Measurements from ENCODE around the gene GPR160. TPM values are rescaled to one million over a fixed set of nuclear protein-coding genes. Genes with fewer than 3 reads are reported as not detected.

The GPR160 gene
- total RNA-seq, 2 donors from 2014 or later = 26.4 to 31.9 TPM

DNA sequence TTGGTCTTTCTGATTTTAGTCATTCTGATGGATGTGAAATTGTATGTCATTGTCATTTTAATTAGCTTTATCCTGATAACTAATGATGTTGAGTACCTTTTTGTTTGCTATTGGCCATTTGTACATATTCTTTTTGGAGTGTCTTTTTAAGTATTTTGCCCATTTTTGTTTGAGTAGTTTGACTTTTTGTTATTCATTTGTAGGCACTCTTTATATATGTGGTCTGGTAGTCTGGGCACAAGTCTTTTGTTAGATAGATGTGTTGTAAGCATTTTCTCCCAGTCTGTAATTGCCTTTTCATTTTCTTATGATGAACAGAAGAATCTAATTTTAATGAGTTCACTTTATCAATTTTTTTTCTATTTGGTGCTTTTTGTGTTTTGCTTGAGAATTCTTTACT is 14.6 kb downstream of the GPR160 start:
- no peaks in the 10 kb centered on the region for H3K36me3 ChIP-seq (replicated peaks in 1 of 2; ENCODE audit: insufficient read depth in 1 of 2, low read depth in 2 of 2)
- peaks cover 47% of the 10 kb centered on the region for H3K4me1 ChIP-seq
- H3K27me3 ChIP-seq = no peaks in the 10 kb centered on the region
- DNase-seq (no peak), ATAC-seq (no peak)
- H3K27ac ChIP-seq = no peak overlapping the region
- H3K9me3 ChIP-seq = no peaks in the 10 kb centered on the region
- no peak for TF ChIP-seq POLR2A (IDR thresholded peaks at IDR 0.05)
- TF ChIP-seq, protein P1, sequence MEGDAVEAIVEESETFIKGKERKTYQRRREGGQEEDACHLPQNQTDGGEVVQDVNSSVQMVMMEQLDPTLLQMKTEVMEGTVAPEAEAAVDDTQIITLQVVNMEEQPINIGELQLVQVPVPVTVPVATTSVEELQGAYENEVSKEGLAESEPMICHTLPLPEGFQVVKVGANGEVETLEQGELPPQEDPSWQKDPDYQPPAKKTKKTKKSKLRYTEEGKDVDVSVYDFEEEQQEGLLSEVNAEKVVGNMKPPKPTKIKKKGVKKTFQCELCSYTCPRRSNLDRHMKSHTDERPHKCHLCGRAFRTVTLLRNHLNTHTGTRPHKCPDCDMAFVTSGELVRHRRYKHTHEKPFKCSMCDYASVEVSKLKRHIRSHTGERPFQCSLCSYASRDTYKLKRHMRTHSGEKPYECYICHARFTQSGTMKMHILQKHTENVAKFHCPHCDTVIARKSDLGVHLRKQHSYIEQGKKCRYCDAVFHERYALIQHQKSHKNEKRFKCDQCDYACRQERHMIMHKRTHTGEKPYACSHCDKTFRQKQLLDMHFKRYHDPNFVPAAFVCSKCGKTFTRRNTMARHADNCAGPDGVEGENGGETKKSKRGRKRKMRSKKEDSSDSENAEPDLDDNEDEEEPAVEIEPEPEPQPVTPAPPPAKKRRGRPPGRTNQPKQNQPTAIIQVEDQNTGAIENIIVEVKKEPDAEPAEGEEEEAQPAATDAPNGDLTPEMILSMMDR (IDR thresholded peaks at IDR 0.05) = no peak
- H3K4me3 ChIP-seq = no peak overlapping the region
- intact Hi-C loops (cut with DNase I) = no loop called here

DNA sequence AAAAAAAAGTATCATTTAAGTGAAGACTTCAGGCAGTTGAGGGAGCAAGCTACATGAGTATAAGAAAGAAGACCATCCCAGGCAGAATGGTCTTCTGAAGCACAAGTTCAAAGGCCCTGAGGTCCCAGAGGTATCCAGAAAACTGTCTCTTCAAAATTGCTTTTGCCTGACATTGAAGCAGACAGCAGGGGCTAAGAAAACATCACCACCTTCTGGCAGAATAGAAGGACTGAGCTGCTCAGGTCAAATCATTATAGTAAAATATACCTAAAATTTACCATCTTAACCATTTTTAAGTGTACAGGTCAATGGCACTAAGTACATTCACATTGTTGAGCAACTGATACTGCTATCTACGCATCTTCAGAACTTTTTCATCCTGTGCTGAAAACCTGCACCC is 16.4 kb downstream of the GPR160 start:
- H3K27ac ChIP-seq = no peak overlapping the region
- WGBS, 2 donors = 92 to 94% methylated on average over 1 of the region's 1 CpG
- TF ChIP-seq, protein P1 (IDR thresholded peaks at IDR 0.05) = peak in 3 of 7 experiments; percentile 6 to 34 (median 33)
- TF ChIP-seq POLR2A (IDR thresholded peaks at IDR 0.05) = no peak
- no peaks in the 10 kb centered on the region for H3K27me3 ChIP-seq
- H3K9me3 ChIP-seq = no peaks in the 10 kb centered on the region
- no peaks in the 10 kb centered on the region for H3K36me3 ChIP-seq (replicated peaks in 1 of 2; ENCODE audit: insufficient read depth in 1 of 2, low read depth in 2 of 2)
- peaks cover 47% of the 10 kb centered on the region for H3K4me1 ChIP-seq
- ATAC-seq (no peak), DNase-seq (no peak)
- intact Hi-C loops (cut with DNase I) = no loop called here
- H3K4me3 ChIP-seq = no peak overlapping the region

DNA sequence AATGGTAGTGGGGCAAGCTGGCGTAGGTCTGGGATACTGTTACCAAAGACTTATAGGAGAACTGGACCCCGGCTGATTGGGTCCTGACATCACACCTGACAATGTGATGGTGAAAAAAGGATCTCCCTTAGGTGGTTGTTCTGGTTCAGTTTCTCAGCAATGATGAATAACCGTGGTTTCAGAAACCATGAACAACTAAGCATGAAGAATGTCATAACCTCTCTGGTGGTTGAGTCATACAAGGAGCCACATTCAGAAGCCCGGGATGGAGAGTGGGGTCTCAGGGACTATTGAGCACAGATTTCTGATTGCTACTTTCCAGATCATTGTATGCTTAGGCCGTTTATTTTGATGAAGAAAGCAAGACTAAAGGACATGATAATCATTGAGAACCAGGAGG is 17.4 kb downstream of the GPR160 start:
- intact Hi-C loops (cut with DNase I) = no loop called here
- ATAC-seq = no peak
- 73 to 82% methylated on average over 5 of the region's 5 CpGs for WGBS, 2 donors
- DNase-seq = no peak
- Histone ChIP-seq H3K9me3 (no peaks in the 10 kb centered on the region), H3K27me3 (no peaks in the 10 kb centered on the region), H3K4me3 (no peak overlapping the region), H3K27ac (no peak overlapping the region), H3K36me3 (replicated peaks in 1 of 2; ENCODE audit: insufficient read depth in 1 of 2, low read depth in 2 of 2) (no peaks in the 10 kb centered on the region), H3K4me1 (peaks cover 39% of the 10 kb centered on the region)
- no peak for TF ChIP-seq POLR2A (IDR thresholded peaks at IDR 0.05)
- TF ChIP-seq, protein P1 (IDR thresholded peaks at IDR 0.05) = no peak

DNA sequence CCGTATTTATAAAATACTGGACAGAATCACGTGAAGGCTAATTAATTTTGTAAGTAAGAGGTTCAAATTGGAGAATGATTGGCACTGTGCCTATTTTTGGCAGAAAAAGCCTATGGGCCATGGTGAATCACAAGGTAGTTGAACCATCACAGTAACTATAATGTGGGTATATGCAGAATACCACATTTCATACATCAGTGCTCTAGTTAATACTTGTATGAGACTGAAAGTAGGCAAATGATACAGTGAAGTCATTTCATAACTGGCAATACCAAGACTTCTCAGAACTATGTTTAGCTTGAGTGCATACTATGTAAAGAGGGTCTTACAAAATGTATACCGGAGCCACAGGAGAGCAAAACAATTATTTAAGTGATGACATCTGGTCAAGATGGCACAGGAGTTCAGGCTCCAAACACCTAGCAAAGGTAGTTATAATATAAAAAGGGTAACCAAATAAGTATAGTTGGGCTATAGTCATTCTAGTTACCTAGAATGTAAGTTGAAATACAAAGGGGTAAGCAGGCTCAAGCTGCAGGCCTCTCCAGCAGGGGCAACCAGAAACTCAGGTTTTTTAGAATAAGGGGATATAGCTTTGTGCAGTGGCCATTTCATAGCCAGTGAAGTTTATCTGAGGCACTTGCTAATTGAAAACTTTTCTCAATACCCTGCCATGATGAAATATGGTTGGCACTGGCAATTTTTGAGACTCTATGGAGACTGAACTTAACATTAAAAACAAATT is 19.1 kb downstream of the GPR160 start:
- Histone ChIP-seq H3K9me3 (no peaks in the 10 kb centered on the region), H3K4me3 (no peak overlapping the region), H3K36me3 (replicated peaks in 1 of 2; ENCODE audit: insufficient read depth in 1 of 2, low read depth in 2 of 2) (no peaks in the 10 kb centered on the region), H3K4me1 (peaks cover 26% of the 10 kb centered on the region), H3K27ac (peak overlapping the region; percentile 2 to 71 (median 48)), H3K27me3 (no peaks in the 10 kb centered on the region)
- intact Hi-C loops (cut with DNase I) = no loop called here
- ATAC-seq (peak; percentile 16), DNase-seq (no peak)
- TF ChIP-seq, protein P1 (IDR thresholded peaks at IDR 0.05) = no peak
- TF ChIP-seq POLR2A (IDR thresholded peaks at IDR 0.05) = no peak
- 74 to 78% methylated on average over 3 of the region's 3 CpGs for WGBS, 2 donors

DNA sequence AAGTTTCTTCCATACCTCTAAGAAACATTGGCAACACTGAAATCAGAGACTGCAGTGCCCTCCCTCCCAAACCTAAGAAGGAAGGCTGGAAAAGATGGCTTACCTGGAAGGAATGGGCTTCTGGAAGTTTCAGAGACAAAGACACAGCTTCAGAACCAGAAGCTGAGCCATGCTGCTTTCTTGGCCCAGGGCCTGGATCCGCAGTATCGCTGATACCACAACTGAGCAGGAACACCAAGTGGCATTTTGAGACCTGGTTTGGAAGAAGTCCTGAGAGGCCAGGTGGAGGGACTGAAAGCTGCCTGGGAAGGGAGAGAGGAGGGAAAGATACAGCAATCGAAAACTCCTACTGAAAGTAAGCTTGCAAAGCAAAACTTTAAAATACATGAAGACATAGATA is 19.8 kb downstream of the GPR160 start:
- H3K9me3 ChIP-seq = no peaks in the 10 kb centered on the region
- peaks cover 26% of the 10 kb centered on the region for H3K4me1 ChIP-seq
- ATAC-seq (peak; percentile 88), DNase-seq (peak; percentile 68 to 83 (median 76))
- peak overlapping the region; percentile 29 to 71 (median 48) for H3K27ac ChIP-seq
- no peak overlapping the region for H3K4me3 ChIP-seq
- intact Hi-C loops (cut with DNase I) = no loop called here
- TF ChIP-seq POLR2A (IDR thresholded peaks at IDR 0.05) = no peak
- TF ChIP-seq, protein P1 (IDR thresholded peaks at IDR 0.05) = no peak
- no peaks in the 10 kb centered on the region for H3K36me3 ChIP-seq (replicated peaks in 1 of 2; ENCODE audit: insufficient read depth in 1 of 2, low read depth in 2 of 2)
- 27 to 29% methylated on average over 3 of the region's 3 CpGs for WGBS, 2 donors
- no peaks in the 10 kb centered on the region for H3K27me3 ChIP-seq

Data from body of pancreas (tissue), 4 donors.